Uterus (tissue), 2 donors: ENCODE results near the gene ATP2C2.

ENCODE experiments used
- CTCF ChIP-seq, 4 experiments: fragments of 200-600 bp in 2 of 4; fragments of 450-650 bp in 2 of 4; sonication (generic) in 2 of 4; IDR thresholded peaks; one replicate each; pipeline ENCODE4 v1.5.1; 2016 to 2019; ENCODE audit warnings: antibody characterized with exemption in 4 of 4, mild to moderate bottlenecking in 2 of 4, moderate library complexity in 1 of 4
- POLR2A ChIP-seq, 2 donors: fragments of 450-650 bp; IDR thresholded peaks; one replicate each; pipeline ENCODE4 v1.6.1; 2016; ENCODE audit warnings: antibody characterized with exemption in 2 of 2, mild to moderate bottlenecking in 1 of 2, moderate library complexity in 1 of 2

- TF ChIP-seq CTCF (IDR thresholded peaks at IDR 0.05) (no peak), POLR2A (IDR thresholded peaks at IDR 0.05) (no peak)
Measured at GRCh38 chr16:84467709-84468108, 99.4 kb downstream of the ATP2C2 start.
